NCI-H345 treated with DMSO at 0.1 percent for 48 hours (cell line): ENCODE data around the gene SLC29A3.
"Not testable (repeated sequence)": the region's sequence is repeated elsewhere in the genome, so short reads cannot be mapped to it uniquely, and the experiment has no call there.

Source experiments
- DNase-seq: peaks from one replicate; lab custom pipeline; 2025; ENCODE audit not compliant: unreplicated experiment; lab: John Stamatoyannopoulos, UW

Gene SLC29A3

GRCh38 chr10:71319042-71319799, at the start of gene SLC29A3:
Gene SLC29A3, plus strand, starts transcription at chr10:71319259. Its CDS starts 51 bp downstream, at chr10:71319310.
- peak; percentile 62 for DNase-seq

- DNase-seq: no peak
These were observed 49.5 kb upstream of the SLC29A3 start for GRCh38 chr10:71269301-71270288.

GRCh38 chr10:71270301-71271220, 48.5 kb upstream of the SLC29A3 start:
- DNase-seq: peak; percentile 9

GRCh38 chr10:71271662-71272055, 47.4 kb upstream of the SLC29A3 start:
- DNase-seq: no peak

GRCh38 chr10:71272056-71272771, 46.8 kb upstream of the SLC29A3 start:
- no peak for DNase-seq

GRCh38 chr10:71272974-71273373, 46.1 kb upstream of the SLC29A3 start:
- DNase-seq: not testable (repeated sequence)

GRCh38 chr10:71273506-71273905, 45.6 kb upstream of the SLC29A3 start:
- DNase-seq: no peak

GRCh38 chr10:71274901-71275796, 43.9 kb upstream of the SLC29A3 start:
- DNase-seq: no peak

- DNase-seq: no peak
These were observed 42.2 kb upstream of the SLC29A3 start for GRCh38 chr10:71276873-71277272.

- DNase-seq: no peak
These were observed 41.0 kb upstream of the SLC29A3 start for GRCh38 chr10:71277914-71278665.

GRCh38 chr10:71278691-71279588, 40.1 kb upstream of the SLC29A3 start:
- no peak for DNase-seq

- DNase-seq: no peak
These were observed 39.4 kb upstream of the SLC29A3 start for GRCh38 chr10:71279590-71280170.

GRCh38 chr10:71280216-71280615, 38.8 kb upstream of the SLC29A3 start:
- no peak for DNase-seq

GRCh38 chr10:71280825-71281224, 38.2 kb upstream of the SLC29A3 start:
- DNase-seq: no peak

- DNase-seq: no peak
These were observed 37.3 kb upstream of the SLC29A3 start for GRCh38 chr10:71281646-71282322.

GRCh38 chr10:71282323-71282680, 36.8 kb upstream of the SLC29A3 start:
- DNase-seq: no peak

- DNase-seq: no peak
These were observed 35.6 kb upstream of the SLC29A3 start for GRCh38 chr10:71283410-71283809.
